Measurements from ENCODE around the gene RBM19.
A peak's percentile ranks its signal among the peaks of the same experiment; 100 is the strongest.

Gene RBM19

GRCh38 chr12:113879658-113880057 is 86.5 kb downstream of the RBM19 start:
- DNase-seq, result no peak

GRCh38 chr12:113877607-113878006 is 88.5 kb downstream of the RBM19 start:
- no peak for DNase-seq

GRCh38 chr12:113876160-113876559 is 90.0 kb downstream of the RBM19 start:
- DNase-seq, result no peak

GRCh38 chr12:113875691-113876090 is 90.4 kb downstream of the RBM19 start:
- DNase-seq, result peak; percentile 68

GRCh38 chr12:113874999-113875561 is 91.0 kb downstream of the RBM19 start:
- no peak for DNase-seq

- no peak for DNase-seq
Observed at GRCh38 chr12:113874326-113874725, 91.8 kb downstream of the RBM19 start.

GRCh38 chr12:113873740-113874139 is 92.4 kb downstream of the RBM19 start:
- DNase-seq, result no peak

- DNase-seq, result no peak
Observed at GRCh38 chr12:113870890-113871289, 95.2 kb downstream of the RBM19 start.

GRCh38 chr12:113870035-113870434 is 96.1 kb downstream of the RBM19 start:
- no peak for DNase-seq

GRCh38 chr12:113868365-113868764 is 97.8 kb downstream of the RBM19 start:
- DNase-seq, result no peak

- no peak for DNase-seq
Observed at GRCh38 chr12:113867258-113867657, 98.9 kb downstream of the RBM19 start.

GRCh38 chr12:113866496-113866895 is 99.6 kb downstream of the RBM19 start:
- no peak for DNase-seq

- DNase-seq, result no peak
Observed at GRCh38 chr12:113863455-113863845, 102.7 kb downstream of the RBM19 start.

GRCh38 chr12:113862590-113863454 is 103.3 kb downstream of the RBM19 start:
- peak; percentile 33 for DNase-seq

- no peak for DNase-seq
Observed at GRCh38 chr12:113861708-113862312, 104.3 kb downstream of the RBM19 start.

- DNase-seq, result no peak
Observed at GRCh38 chr12:113860950-113861349, 105.2 kb downstream of the RBM19 start.

GRCh38 chr12:113860059-113860820 is 105.9 kb downstream of the RBM19 start:
- DNase-seq, result peak; percentile 33

- DNase-seq, result no peak
Observed at GRCh38 chr12:113858841-113859386, 107.2 kb downstream of the RBM19 start.

GRCh38 chr12:113857371-113857770 is 108.8 kb downstream of the RBM19 start:
- no peak for DNase-seq

- DNase-seq, result no peak
Observed at GRCh38 chr12:113855998-113856397, 110.1 kb downstream of the RBM19 start.

- no peak for DNase-seq
Observed at GRCh38 chr12:113854385-113855142, 111.6 kb downstream of the RBM19 start.

GRCh38 chr12:113853491-113853890 is 112.6 kb downstream of the RBM19 start:
- DNase-seq, result no peak
